ENCODE results near the gene PRKCE. TPM values are rescaled to one million over a fixed set of nuclear protein-coding genes. Genes with fewer than 3 reads are reported as not detected.
A peak's percentile ranks its signal among the peaks of the same experiment; 100 is the strongest.

The PRKCE gene
- total RNA-seq, 1 experiment from 2014 or later = 14.8 TPM

GRCh38 chr2:46143429-46144132, 492.1 kb downstream of the PRKCE start:
- intact Hi-C loops (cut with micrococcal nuclease) = no loop called here
- TF ChIP-seq ZBTB33 (IDR thresholded peaks at IDR 0.05; ENCODE audit: extremely low read depth, insufficient replicate concordance, low read length) (no peak), ZNF274 (IDR thresholded peaks at IDR 0.05; ENCODE audit: low read depth, low read length) (no peak), CTCF (IDR thresholded peaks at IDR 0.05 in 2 of 3, conservative IDR thresholded peaks at IDR 0.05 in 1 of 3; ENCODE audit: borderline replicate concordance in 1 of 3, insufficient read depth in 1 of 3, low read depth in 2 of 3, low read length in 2 of 3) (no peak), SP1 (IDR thresholded peaks at IDR 0.05; ENCODE audit: low read depth) (no peak), JUND (IDR thresholded peaks at IDR 0.05) (no peak), MAX (IDR thresholded peaks at IDR 0.05) (no peak), ATF3 (IDR thresholded peaks at IDR 0.05) (no peak)
- ChIA-PET RAD21 (ENCODE audit: low non-redundant PET in 1 of 2, low total read pairs in 2 of 2, uncharacterized antibody in 2 of 2, unreplicated experiment in 2 of 2) (no interaction called here), CTCF (no interaction called here), POLR2A (no interaction called here)
- H4K20me1 ChIP-seq (ENCODE audit: insufficient read depth) = no peaks in the 10 kb centered on the region
- H3K4me3 ChIP-seq (replicated peaks in 1 of 2; ENCODE audit: low read depth in 1 of 2, low read length in 2 of 2) = no peak overlapping the region
- no peaks in the 10 kb centered on the region for H3K79me2 ChIP-seq (ENCODE audit: insufficient read depth, low read length)
- H3K9me2 ChIP-seq (ENCODE audit: insufficient read depth) = no peaks in the 10 kb centered on the region
- no peak overlapping the region for H3K27ac ChIP-seq (ENCODE audit: low read depth, low read length)
- no TSS peak for BruUV-seq (replicated peaks)
- H3K36me3 ChIP-seq (ENCODE audit: control insufficient read depth in 1 of 2, insufficient read depth in 2 of 2, low read length in 2 of 2) = no peaks in the 10 kb centered on the region
- H3K4me1 ChIP-seq (ENCODE audit: control insufficient read depth in 1 of 2, insufficient read depth in 2 of 2, low read length in 2 of 2) = peaks cover 8 to 20% of the 10 kb centered on the region in 2 experiments
- no peaks in the 10 kb centered on the region for H3K27me3 ChIP-seq (ENCODE audit: insufficient read depth, low read length)
- H3K4me2 ChIP-seq (ENCODE audit: low read length) = peak overlapping the region; percentile 42; the same call in 1 of the 2 replicates
- no peak overlapping the region for H3K9ac ChIP-seq (ENCODE audit: low read length)
- DNase-seq (ENCODE audit: low read depth, low spot score) = no peak
- no peak for ATAC-seq
- H3K9me3 ChIP-seq (ENCODE audit: control insufficient read depth in 1 of 2, insufficient read depth in 1 of 2, low read depth in 1 of 2, low read length in 2 of 2) = no peaks in the 10 kb centered on the region
- no peak overlapping the region for H2AFZ ChIP-seq (ENCODE audit: low read depth, low read length, poor library complexity, severe bottlenecking)
